ENCODE data around the gene CMTR1. TPM values are rescaled to one million over a fixed set of nuclear protein-coding genes. Genes with fewer than 3 reads are reported as not detected.

The CMTR1 gene
- total RNA-seq, 1 experiment from 2014 or later = 34.8 TPM

- Histone ChIP-seq H3K4ac (ENCODE audit: low read depth, low read length) (no peak overlapping the region), H4K91ac (ENCODE audit: insufficient read length, low read depth, low read length) (no peak overlapping the region), H3K79me1 (ENCODE audit: insufficient read depth, low read depth, low read length, poor library complexity, severe bottlenecking) (no peaks in the 10 kb centered on the region), H2BK120ac (ENCODE audit: low read depth, low read length, poor library complexity, severe bottlenecking) (no peak overlapping the region), H4K20me1 (ENCODE audit: control insufficient read depth, insufficient read depth, insufficient read length) (peaks cover 2% of the 10 kb centered on the region), H2BK15ac (ENCODE audit: low read depth, low read length) (no peak overlapping the region), H2BK20ac (ENCODE audit: low read depth, low read length, poor library complexity, severe bottlenecking) (no peak overlapping the region), H3K9ac (ENCODE audit: extremely low read depth, insufficient read length, low read length) (no peak overlapping the region), H3K27ac (ENCODE audit: insufficient read length, low read depth, low read length) (no peak overlapping the region), H3K23ac (ENCODE audit: insufficient read length, low read depth, low read length) (no peak overlapping the region), H2BK12ac (ENCODE audit: insufficient read length, low read depth, low read length) (no peak overlapping the region), H3K4me2 (ENCODE audit: insufficient read depth, insufficient read length, low read length) (no peak overlapping the region), H3K79me2 (ENCODE audit: insufficient read depth, low read length) (no peaks in the 10 kb centered on the region), H3K14ac (ENCODE audit: insufficient read depth, low read length) (no peak overlapping the region), H3K9me3 (ENCODE audit: control insufficient read depth, low read depth, low read length) (no peaks in the 10 kb centered on the region), H3T11ph (ENCODE audit: low read length) (no peak overlapping the region), H3K18ac (ENCODE audit: insufficient read length, low read depth, low read length) (no peak overlapping the region), H3K23me2 (ENCODE audit: insufficient read length, low read depth, low read length, poor library complexity, severe bottlenecking) (no peaks in the 10 kb centered on the region), H2AFZ (ENCODE audit: low read length) (no peak overlapping the region), H2AK5ac (ENCODE audit: insufficient read length, low read length) (no peak overlapping the region), H2BK5ac (ENCODE audit: insufficient read length, low read length) (no peak overlapping the region), H4K8ac (replicated peaks; ENCODE audit: insufficient read length, low read depth, low read length) (no peak overlapping the region), H3K27me3 (ENCODE audit: insufficient read depth, low read length) (no peaks in the 10 kb centered on the region), H4K5ac (ENCODE audit: insufficient read length, low read depth, low read length) (no peak overlapping the region), H3K4me1 (ENCODE audit: insufficient read depth, low read length) (peaks cover 5% of the 10 kb centered on the region; the same call in 1 of the 2 replicates), H3K56ac (ENCODE audit: insufficient read length, low read depth, low read length) (no peak overlapping the region)
- Mint-ChIP-seq H3K4me1 (peaks cover 45 to 62% of the 10 kb centered on the region in 2 experiments), H3K27ac (peak overlapping the region in 1 of 3 experiments; percentile 50; a peak in 1 of 7 replicates), H3K36me3 (ENCODE audit: insufficient read depth in 1 of 3, low read depth in 3 of 3) (no peaks in the 10 kb centered on the region; a peak in 2 of 7 replicates), H3K9me3 (no peaks in the 10 kb centered on the region), H3K27me3 (ENCODE audit: low read depth) (peaks cover 1% of the 10 kb centered on the region), H3K4me3 (no peak overlapping the region; a peak in 1 of 5 replicates)
- DNase-seq = no peak
- no CpG with 5 or more reads among the region's 9 CpGs for WGBS (ENCODE audit: extremely low coverage, insufficient read length, low lambda C conversion rate)
- no peak for TF ChIP-seq CTCF (conservative IDR thresholded peaks at IDR 0.05)
Measured at GRCh38 chr6:37493661-37493995, 60.6 kb downstream of the CMTR1 start.

Data from H9 (cell line).